Ishikawa (cell line): ENCODE data around the gene ARAP1.

Experiments used
- CEBPB ChIP-seq: IDR thresholded peaks from 2 replicates; pipeline ENCODE4 v1.6.1; 2012
- CREB1 ChIP-seq: IDR thresholded peaks from 2 replicates; pipeline ENCODE4 v1.6.1; 2012; ENCODE audit warnings: low read depth
- EP300 ChIP-seq: IDR thresholded peaks from 2 replicates; pipeline ENCODE4 v1.6.1; 2012; ENCODE audit warnings: borderline replicate concordance
- RAD21 ChIP-seq: IDR thresholded peaks from 2 replicates; pipeline ENCODE4 v1.6.1; 2012; ENCODE audit warnings: low read depth
- TAF1 ChIP-seq: IDR thresholded peaks from 2 replicates; pipeline ENCODE4 v1.6.1; 2012; ENCODE audit warnings: low read depth, mild to moderate bottlenecking
- USF1 ChIP-seq: IDR thresholded peaks from 2 replicates; pipeline ENCODE4 v1.6.1; 2012
- YY1 ChIP-seq: IDR thresholded peaks from 2 replicates; pipeline ENCODE4 v1.6.1; 2012; ENCODE audit warnings: low read depth
- ZBTB7A ChIP-seq: IDR thresholded peaks from 2 replicates; pipeline ENCODE4 v1.6.1; 2012; ENCODE audit warnings: low read depth
- TF ChIP-seq, protein P1 (sequence below): IDR thresholded peaks from 2 replicates; pipeline ENCODE4 v1.6.1; 2012; ENCODE audit warnings: low read depth, mild to moderate bottlenecking

GRCh38 chr11:72655896-72656464, 96.2 kb downstream of the ARAP1 start:
- no peak for TF ChIP-seq EP300
- TF ChIP-seq, protein P1, sequence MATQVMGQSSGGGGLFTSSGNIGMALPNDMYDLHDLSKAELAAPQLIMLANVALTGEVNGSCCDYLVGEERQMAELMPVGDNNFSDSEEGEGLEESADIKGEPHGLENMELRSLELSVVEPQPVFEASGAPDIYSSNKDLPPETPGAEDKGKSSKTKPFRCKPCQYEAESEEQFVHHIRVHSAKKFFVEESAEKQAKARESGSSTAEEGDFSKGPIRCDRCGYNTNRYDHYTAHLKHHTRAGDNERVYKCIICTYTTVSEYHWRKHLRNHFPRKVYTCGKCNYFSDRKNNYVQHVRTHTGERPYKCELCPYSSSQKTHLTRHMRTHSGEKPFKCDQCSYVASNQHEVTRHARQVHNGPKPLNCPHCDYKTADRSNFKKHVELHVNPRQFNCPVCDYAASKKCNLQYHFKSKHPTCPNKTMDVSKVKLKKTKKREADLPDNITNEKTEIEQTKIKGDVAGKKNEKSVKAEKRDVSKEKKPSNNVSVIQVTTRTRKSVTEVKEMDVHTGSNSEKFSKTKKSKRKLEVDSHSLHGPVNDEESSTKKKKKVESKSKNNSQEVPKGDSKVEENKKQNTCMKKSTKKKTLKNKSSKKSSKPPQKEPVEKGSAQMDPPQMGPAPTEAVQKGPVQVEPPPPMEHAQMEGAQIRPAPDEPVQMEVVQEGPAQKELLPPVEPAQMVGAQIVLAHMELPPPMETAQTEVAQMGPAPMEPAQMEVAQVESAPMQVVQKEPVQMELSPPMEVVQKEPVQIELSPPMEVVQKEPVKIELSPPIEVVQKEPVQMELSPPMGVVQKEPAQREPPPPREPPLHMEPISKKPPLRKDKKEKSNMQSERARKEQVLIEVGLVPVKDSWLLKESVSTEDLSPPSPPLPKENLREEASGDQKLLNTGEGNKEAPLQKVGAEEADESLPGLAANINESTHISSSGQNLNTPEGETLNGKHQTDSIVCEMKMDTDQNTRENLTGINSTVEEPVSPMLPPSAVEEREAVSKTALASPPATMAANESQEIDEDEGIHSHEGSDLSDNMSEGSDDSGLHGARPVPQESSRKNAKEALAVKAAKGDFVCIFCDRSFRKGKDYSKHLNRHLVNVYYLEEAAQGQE: no peak
- TF ChIP-seq CREB1: no peak
- TF ChIP-seq USF1: no peak
- no peak for TF ChIP-seq ZBTB7A
- no peak for TF ChIP-seq TAF1
- TF ChIP-seq RAD21: no peak
- TF ChIP-seq YY1: no peak
- no peak for TF ChIP-seq CEBPB
